ENCODE results near the gene TJP3. TPM values are rescaled to one million over a fixed set of nuclear protein-coding genes. Genes with fewer than 3 reads are reported as not detected.
A peak's percentile ranks its signal among the peaks of the same experiment; 100 is the strongest.

TJP3 gene
- total RNA-seq, 1 experiment from 2014 or later = 139 TPM

DNA sequence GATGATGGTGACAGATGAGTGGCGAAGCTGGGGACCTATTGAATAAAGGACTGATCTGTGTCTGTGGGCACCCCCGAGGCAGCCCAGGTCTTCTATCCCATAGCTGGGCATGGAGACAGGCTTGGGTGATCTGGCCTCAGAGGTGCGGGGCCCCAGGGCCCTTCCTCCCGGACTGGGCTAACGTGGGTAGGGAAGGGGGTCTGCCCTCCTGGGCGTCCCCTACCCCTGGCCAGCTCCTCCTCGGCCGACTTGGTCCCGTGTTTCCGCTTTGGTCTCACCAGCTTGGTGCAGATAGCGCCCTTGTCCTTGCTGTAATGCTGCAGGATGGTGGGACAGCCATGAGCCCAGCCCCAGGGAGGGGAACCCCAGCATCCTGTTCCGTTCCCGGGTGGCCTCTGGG lies 74.7 kb downstream of the TJP3 start:
- no peak for DNase-seq (ENCODE audit: low spot score)

DNA sequence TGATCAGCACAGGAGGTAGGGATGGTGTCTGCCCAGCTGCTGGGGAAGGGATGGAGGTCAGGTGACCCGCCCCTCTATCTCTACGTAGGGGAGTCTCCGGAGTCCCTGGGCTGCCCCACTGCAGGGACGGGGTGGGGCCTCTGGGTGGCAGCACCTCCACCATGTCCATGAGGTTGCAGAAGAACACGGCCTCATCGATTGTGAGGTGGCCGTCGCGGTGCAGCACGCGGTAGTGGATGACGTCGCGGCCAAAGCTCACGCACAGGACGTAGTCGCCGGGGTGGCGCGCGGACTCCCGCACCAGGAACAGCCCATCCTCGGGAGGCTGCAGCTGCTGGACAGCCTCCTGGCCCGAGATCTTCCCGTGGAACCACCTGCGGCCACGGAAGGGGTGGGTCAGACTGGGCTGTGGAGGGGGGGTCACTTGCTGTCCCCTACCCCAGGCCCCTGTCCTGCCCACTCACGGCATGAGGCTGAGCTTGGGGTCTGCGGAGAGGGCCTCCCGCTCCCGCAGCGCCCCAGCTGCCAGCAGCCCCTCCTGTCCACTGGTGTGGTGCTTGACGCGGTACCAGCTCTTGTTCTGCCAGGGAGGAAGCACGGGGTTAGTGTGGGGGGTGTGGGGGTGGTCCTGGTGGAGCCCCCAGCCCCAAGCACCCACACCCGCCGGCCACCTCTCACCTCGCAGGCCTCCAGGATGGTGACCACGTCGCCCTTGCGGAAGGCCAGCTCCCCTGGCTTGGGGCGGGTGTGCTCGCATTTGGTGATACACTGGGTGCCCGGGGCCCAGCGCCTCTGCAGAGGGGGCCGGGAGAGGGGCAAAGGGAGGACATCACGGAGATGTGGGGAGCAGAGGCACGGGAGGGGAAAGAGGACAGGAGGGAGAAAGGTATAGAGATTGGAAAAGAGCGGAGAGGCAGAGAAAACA lies 75.7 kb downstream of the TJP3 start:
- no peak for DNase-seq (ENCODE audit: low spot score)

DNA sequence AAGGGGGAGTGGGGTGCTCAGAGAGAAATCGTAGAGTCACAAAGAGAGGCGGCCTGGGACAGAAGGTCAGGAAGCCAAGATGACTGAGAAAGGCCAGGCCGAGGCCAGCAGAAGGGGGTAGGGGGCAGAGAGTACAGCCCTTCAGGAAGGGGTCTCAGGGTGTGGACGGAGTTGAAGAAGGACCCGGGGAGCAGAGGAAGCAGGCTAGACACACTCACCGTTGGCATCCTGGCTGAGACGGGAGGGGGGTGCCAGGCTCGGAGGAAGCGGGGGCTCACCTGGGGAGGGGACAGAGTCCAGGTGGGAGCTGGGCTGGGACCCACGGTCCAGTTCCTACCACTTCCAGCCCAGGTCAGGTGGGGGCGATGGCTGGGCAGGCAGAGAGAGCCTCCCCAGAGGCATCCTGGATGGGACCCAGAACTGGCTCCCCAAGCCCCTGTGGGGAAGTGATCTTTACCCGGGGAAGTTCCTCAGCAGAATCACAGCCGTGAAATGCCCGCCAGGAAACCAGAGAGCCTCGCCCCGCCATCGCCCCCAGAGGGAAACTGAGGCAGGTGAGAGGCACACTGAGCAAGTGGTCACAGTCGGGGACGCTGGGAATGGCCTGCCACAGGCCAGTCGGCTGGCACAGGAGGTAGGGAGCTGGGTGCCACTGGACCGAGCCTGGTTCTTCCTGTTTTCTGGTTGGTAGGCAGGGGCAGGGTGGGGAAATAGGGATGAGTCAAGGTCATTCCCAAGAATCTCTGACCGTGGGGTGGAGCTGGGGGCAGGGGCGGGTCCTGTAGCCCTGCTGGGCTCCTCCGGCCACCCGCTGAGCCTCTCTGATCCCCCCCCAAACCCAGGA lies 76.6 kb downstream of the TJP3 start:
- DNase-seq (ENCODE audit: low spot score) = peak; percentile 14

DNA sequence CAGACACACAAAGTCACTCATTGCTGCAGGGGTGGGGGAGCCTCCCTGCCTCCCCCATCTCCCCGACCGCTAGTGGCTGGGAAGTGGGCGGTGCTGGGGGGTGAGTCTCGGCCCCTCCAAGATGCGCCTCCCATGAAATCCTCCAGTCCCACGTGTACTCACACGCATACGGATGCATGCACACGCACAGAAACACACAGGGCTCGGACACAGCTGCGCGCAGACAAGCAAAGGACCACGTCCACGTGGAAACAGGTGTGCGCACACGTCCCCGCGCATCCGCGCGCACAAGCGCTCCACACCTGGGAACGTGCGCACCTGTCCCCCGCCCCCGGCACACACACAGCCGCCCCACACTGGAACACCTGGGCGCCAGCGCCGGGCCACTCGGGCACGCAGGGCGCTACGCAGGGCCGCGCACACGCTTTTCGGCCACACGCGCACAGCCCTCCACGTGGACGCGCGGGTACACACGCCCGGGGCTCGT lies 77.3 kb downstream of the TJP3 start:
- DNase-seq (ENCODE audit: low spot score) = no peak

DNA sequence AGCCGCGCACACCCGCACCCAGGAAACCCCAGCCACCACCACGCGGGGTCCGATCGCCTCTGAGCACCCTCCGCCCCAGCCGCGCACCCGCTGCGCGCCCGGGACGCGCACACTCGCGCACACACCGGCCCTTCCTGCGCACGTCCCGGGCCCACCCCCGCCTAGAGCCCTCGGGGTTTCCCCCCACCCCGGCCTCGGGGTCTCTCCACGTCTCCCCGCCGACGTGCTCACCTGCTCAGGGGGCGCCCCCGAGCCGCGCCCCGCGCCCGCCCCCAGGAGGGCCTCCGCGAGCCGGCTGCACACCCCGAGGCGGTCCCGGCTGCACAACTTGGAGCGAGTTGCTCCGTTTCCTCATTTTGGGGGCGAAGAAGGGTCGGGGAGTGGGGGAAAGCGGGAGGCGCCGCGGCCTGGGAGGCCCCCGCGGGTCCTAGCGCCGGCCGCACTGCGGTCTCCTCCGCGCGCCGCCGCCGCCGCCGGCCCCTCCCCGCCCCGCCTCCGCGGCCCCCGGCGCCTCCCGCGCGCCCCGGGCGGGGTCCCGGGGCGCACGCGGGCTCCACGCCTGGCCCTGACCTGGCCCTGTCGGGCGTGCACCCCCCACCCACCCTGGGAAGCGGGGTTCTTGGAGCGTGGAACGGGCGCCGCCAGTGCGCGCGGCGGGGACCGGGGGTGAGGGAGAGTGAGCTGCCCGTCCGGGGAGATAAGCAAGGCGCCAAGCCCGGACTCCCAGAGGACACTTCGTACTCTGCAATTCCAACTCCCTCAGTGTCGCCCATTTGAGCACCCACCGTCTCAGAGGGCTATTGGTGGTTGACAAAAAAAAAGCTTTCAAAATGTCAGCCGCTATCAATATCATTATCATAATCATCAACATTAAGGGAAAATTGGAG lies 78.0 kb downstream of the TJP3 start, which contains the start of gene MATK:
Gene MATK (minus strand): TSS at position 444 of the 887 bp plus-strand sequence. CDS start 1,246 bp downstream, outside the sequence.
- DNase-seq (ENCODE audit: low spot score) = no peak

DNA sequence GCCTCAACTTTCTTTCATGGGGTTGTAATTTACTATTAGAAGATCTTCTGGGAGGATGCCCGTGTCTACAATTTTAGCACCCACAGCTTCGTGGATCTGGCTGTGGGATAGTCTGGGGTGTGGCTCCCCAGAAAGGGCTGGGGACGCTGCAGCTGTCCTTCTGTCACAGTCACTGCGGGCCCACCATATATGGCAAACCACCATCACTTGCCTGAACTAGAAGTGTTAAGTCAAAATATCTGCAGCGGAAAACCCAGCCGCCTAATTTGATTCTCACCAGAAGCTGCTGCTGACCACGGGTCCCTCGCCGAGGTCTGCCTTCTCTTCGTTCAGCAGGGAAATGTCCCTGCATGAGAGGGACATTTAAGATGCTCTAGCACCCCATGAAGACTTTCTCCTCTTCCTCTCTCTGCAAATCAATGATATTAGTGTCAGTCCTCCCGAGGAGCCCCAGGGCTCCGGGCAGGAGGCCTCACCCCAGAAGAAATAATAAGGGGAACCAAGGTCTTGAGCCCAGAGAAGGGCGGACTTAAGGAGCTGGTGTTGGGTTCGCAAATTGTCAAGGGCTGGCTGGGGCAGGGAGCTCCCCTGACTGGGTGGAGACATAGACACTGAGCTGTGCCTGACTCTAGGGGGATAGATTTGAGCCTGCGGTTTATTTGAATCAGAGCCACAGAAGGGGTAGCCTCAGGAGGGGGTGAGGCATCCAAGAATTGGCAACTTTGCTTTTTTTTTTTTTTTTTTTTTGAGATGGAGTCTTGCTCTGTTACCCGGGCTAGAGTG lies 81.0 kb downstream of the TJP3 start:
- DNase-seq (ENCODE audit: low spot score) = no peak

DNA sequence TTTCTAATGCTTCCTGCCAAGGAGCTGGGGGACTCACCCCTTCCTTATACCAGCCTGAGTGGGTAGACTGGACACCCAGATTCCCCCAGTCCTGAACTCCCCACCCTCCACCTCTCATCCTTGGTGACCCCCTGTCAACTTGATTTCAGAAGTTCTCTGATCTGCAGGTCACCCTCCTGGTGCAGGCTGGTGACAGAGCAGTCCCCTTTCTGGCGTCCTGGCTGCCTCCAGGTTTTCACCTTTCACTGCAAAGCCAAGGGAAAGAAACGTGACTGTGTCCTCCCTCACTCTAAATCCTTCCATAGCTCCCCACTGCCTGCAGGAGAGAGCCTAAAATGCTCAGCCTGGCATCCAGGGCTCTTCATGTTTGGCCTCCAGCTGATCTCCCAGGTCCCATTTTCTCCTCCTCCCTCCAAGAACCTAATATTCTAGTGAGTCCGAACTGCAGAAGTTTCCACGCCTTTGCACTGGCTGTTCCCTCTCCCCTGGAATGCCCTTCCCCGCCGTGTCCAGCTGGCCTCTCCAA lies 82.1 kb downstream of the TJP3 start:
- no peak for DNase-seq (ENCODE audit: low spot score)

DNA sequence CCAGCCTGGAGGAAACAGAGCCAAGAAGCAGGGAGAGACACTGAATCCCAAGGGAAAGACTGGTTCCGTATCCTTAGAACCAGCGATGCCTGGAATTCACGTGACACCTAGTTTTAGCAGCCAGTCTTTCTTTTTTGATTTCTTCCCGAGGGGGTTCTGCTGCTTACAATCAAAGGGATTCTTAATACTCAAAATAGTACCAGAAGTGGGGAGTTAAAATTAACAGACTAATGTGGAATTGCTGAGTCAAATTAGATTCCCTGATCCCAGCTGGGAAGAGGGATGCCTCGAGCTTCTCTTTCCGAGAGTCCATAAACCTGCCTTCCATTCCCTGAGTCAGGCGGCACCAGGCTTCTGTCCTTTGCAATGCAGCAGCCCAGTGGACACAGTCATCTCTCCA lies 82.8 kb downstream of the TJP3 start:
- no peak for DNase-seq (ENCODE audit: low spot score)

DNA sequence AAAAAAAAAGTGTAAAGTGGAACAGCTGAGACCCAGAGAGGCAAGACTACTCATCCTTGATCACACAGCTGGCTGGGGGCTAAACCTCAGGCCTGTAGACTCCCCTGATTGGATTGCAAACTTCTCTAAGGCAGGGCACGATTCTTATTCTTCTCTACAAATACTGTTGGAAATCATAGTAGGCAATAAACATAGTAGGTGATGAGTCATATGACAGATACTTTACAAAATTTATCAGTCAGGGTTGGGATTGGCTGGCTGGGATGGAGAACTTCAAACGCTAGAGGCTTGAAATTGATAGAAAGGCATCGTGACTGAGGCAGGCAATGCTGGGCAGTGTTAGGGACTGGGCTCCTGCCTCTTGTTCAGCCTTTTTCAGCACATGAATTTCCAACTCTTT lies 83.9 kb downstream of the TJP3 start:
- DNase-seq (ENCODE audit: low spot score) = no peak

DNA sequence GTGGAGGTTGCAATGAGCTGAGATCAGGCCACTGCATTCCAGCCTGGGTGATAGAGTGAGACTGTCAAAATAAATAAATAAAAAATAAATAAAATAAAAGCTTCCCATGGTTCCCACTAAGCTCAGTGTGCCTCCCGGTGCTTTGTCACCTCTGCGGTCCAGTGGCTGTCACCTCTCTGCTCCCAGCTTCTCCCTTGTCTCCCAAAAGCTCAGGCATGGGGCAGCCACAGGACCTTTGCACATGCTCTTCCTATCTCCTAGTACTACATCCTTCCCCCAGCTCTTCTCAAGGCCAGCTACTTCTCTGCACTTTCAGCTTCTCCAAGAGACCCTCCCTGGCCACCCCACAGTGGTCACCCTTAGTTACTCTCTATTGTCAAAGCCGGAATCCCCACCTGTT lies 85.6 kb downstream of the TJP3 start:
- DNase-seq (ENCODE audit: low spot score) = no peak

DNA sequence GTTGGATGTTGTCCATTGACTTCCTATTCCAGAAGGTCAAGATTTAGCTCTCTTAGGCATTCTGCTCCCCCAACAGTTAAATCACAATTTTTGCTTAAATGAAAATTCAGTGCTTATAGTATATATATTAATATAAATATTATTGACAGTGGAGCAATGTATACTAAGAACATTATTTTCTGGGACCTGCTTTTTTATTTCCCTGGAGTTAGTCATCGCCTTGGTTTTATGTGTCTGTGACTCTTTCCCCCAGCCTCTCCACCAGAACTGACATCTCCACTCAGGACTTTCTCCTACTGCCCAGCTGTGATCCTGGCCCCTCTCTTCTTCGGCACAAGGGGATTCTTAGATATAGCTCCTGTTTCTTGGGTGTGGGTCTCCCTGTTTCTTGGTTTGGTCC lies 88.2 kb downstream of the TJP3 start:
- DNase-seq (ENCODE audit: low spot score) = no peak

DNA sequence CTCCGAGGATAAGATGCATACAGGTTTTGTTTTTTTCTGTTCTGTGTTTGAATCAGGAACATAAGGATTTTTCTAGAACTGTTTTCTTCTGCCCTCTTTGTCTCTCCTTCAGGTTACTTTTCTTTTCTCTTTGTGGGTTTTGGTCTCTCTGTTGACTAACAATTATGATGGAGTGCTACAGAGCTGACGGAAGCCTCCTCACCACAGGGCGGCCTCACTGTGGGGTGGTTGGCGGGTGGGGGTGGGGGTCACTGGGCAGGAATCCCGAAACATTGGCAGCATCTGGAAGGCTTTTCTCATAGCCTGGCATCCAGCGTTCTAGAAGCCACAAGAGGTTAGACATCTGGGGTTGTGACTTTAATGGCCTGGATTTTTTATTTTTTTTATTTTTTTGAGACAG lies 90.0 kb downstream of the TJP3 start:
- no peak for DNase-seq (ENCODE audit: low spot score)

Small RNA genes within 50 kb of the gene (small RNA-seq; reads per million reads assigned to genes)
- not detected for gene AC005777.1

Other genes starting within 250 kb of the TJP3 start
- gene SMIM24, start 227.9 kb upstream of the TJP3 start, total RNA-seq (2014; rRNA removed; shearing (Covaris generic)) = 0.58 and 2.5 TPM in 2 replicates
- gene SMIM44, start 224.9 kb upstream of the TJP3 start, total RNA-seq (2014; rRNA removed; shearing (Covaris generic)) = 0.60 and 1.4 TPM in 2 replicates
- 46.8 and 52.8 TPM in 2 replicates for gene DOHH, start 207.7 kb upstream of the TJP3 start, total RNA-seq (2014; rRNA removed; shearing (Covaris generic))
- gene FZR1, start 202.1 kb upstream of the TJP3 start, total RNA-seq (2014; rRNA removed; shearing (Covaris generic)) = 49.8 and 62.5 TPM in 2 replicates
- gene TEKTIP1, start 169.2 kb upstream of the TJP3 start, total RNA-seq (2014; rRNA removed; shearing (Covaris generic)) = not detected in 2 replicates
- gene MFSD12, start 150.8 kb upstream of the TJP3 start, total RNA-seq (2014; rRNA removed; shearing (Covaris generic)) = 177 and 185 TPM in 2 replicates
- gene HMG20B, start 135.4 kb upstream of the TJP3 start, total RNA-seq (2014; rRNA removed; shearing (Covaris generic)) = 120 and 152 TPM in 2 replicates
- not detected in 2 replicates for gene GIPC3, start 122.9 kb upstream of the TJP3 start, total RNA-seq (2014; rRNA removed; shearing (Covaris generic))
- gene TBXA2R, start 101.5 kb upstream of the TJP3 start, total RNA-seq (2014; rRNA removed; shearing (Covaris generic)) = not detected in 2 replicates
- gene CACTIN, start 81.6 kb upstream of the TJP3 start, total RNA-seq (2014; rRNA removed; shearing (Covaris generic)) = 54.7 and 55.5 TPM in 2 replicates
- 18.0 and 18.9 TPM in 2 replicates for gene PIP5K1C, start 7.9 kb upstream of the TJP3 start, total RNA-seq (2014; rRNA removed; shearing (Covaris generic))
- gene APBA3, start 53.3 kb downstream of the TJP3 start, total RNA-seq (2014; rRNA removed; shearing (Covaris generic)) = 31.4 TPM in 2 replicates
- 50.7 and 59.5 TPM in 2 replicates for gene MRPL54, start 54.3 kb downstream of the TJP3 start, total RNA-seq (2014; rRNA removed; shearing (Covaris generic))
- gene RAX2, start 63.8 kb downstream of the TJP3 start, total RNA-seq (2014; rRNA removed; shearing (Covaris generic)) = not detected in 2 replicates
- 0.92 TPM in 1 of 2 replicates, not detected in the other for gene MATK, start 78.0 kb downstream of the TJP3 start, total RNA-seq (2014; rRNA removed; shearing (Covaris generic))
- not detected in 2 replicates for gene ZFR2, start 160.7 kb downstream of the TJP3 start, total RNA-seq (2014; rRNA removed; shearing (Covaris generic))
- not detected in 2 replicates for gene ATCAY, start 172.3 kb downstream of the TJP3 start, total RNA-seq (2014; rRNA removed; shearing (Covaris generic))
- gene NMRK2, start 224.7 kb downstream of the TJP3 start, total RNA-seq (2014; rRNA removed; shearing (Covaris generic)) = not detected in 2 replicates